Head of caudate nucleus (tissue), 42 donors: ENCODE results near the gene GARIN3.
"Not testable (repeated sequence)": the region's sequence is repeated elsewhere in the genome, so short reads cannot be mapped to it uniquely, and the experiment has no call there.

Experiments
- DNase-seq, 42 donors: peaks; one replicate each; pipeline versions ENCODE4 v3.0.0 to v3.0.0-alpha.2; 2020 to 2021; ENCODE audit warnings: mixed read lengths in 7 of 42
- intact Hi-C: fragments of 100-400 bp; cut with DNase I; formaldehyde crosslinking; loops from one replicate; pipeline ENCODE4 v1.15.0; 2022

GARIN3 gene

DNA sequence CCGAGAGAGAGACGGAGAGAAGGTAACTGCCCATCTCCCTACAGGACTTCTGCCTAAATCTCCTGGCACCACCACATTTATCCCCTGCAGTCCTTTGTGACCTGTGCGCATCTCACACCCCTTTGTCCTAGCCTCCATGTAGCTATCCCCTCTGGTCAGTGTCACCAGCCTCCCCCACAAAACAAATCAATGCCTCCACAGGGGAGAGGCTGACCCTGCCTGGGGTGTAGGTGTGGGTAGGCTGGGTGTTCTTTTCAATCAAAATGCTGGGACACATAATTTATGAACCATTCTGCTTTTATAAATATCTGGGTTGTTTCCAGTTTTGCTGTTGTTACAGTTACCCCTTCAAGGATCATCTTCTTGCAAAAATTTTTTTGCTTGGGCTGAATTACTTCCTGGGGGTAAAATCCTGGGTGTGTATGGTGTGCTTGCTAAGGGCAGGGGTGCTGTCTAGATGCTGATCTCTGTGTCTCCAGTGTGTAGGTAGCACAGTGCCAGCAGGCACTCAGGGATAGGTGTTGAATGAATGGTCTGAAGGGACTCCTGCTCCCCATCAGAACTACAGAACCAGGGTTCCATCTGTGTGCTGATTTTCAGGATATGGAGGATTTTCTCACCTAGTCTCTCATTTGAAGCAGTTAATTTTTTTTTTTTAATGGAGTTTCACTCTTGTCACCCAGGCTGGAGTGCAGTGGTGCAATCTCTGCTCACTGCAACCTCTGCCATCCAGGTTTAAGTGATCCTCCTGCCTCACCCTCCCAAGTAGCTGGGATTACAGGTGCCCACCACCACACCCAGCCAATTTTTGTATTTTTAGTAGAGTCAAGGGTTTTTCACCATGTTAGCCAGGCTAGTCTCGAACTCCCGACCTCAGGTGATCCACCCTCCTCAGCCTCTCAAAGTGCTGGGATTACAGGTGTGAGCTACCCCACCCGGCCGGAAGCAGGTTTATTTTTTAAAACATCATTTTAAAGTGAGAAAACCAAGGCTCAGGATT, at the start of gene GARIN3:
TSS of gene GARIN3 (minus strand) at position 51 of the 1,000 bp plus-strand sequence. CDS start 96 bp downstream, outside the sequence.
- intact Hi-C loops = no loop called here
- peak in 1 of 42 donors; percentile 9 for DNase-seq

DNA sequence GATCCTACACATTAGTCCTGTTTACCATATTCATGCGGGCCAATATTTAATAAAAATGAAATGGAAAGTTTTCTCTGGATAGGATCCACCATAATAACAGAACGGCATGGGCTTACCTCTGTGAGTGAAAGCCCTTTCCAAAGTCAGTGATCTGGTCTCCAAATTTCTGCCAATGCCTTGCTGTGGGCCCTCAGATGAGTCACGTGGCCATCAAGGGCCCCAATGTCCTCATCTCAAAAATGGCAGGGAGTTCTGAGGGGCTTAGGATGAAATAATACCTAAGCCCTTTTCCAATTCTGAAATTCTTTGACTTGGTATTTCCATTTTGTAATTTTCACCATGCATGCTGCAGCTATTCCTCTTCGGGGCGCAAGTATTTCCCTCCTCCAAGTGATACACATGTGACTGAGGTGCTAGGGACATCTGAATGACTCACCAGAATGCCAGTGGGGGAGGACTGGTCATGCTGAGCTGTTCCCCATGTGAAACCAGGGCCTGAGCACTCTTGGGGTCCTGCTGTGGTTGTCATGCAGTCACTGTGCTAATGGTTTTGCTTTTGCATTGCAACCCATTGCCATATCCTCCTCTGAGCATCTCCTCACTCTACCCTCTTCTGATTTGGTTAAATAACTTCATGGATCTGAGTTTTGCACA, 49.6 kb upstream of the GARIN3 start:
- intact Hi-C loops = no loop called here
- DNase-seq = peak in 1 of 42 donors; percentile 32

GRCh38 chr5:157214861-157215513, 48.9 kb upstream of the GARIN3 start:
- DNase-seq = no peak
- intact Hi-C loops = no loop called here

DNA sequence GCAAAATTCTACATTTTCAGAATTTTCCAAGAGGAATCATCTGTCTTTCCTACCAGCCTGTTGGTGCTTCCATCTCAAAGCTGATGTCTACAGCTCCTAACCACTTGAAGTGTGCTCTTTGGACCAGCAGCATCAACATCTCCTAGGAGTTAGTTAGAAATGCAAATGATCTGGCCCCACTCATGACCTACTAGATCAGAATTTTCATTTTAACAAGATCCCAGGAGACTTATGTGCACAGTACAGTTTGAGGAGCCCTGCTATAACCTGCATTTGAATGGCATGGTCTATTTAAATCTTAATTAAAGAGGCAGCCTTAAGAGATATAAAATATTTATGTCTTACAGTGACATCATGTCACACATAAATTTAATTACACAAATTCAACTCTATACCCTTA, 48.4 kb upstream of the GARIN3 start:
- intact Hi-C loops = no loop called here
- DNase-seq = peak in 1 of 42 donors; percentile 19

- DNase-seq = no peak
- intact Hi-C loops = no loop called here
Measured at GRCh38 chr5:157213527-157214243, 47.6 kb upstream of the GARIN3 start.

DNA sequence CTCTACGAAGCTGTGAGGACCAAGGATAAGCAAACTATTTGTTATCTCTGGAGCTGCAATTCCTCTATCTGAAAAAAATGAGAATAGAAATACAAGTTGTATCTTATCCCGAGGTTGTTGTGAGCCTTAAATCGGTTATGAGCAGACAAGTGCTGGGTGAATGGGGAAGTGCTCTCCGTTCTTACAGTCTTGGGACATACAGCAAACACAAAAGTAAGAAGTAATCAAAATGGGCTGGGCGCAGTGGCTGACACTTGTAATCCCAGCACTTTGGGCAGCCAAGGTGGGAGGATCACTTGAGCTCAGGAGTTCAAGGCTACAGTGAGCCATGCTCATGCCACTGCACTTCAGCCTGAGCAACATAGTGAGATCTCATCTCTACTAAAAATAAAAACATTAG, 46.2 kb upstream of the GARIN3 start:
- intact Hi-C loops = no loop called here

GRCh38 chr5:157210652-157211051, 44.6 kb upstream of the GARIN3 start:
- DNase-seq, intact Hi-C loops: not testable (repeated sequence)

More for the DNA sequence above, 46.2 kb upstream of the GARIN3 start:
- peak in 1 of 42 donors; percentile 25 for DNase-seq

GRCh38 chr5:157205708-157206107, 39.6 kb upstream of the GARIN3 start:
- intact Hi-C loops = no loop called here
- DNase-seq = no peak

GRCh38 chr5:157204765-157205164, 38.7 kb upstream of the GARIN3 start:
- peak in 1 of 42 donors; percentile 24 for DNase-seq
- intact Hi-C loops = no loop called here

DNA sequence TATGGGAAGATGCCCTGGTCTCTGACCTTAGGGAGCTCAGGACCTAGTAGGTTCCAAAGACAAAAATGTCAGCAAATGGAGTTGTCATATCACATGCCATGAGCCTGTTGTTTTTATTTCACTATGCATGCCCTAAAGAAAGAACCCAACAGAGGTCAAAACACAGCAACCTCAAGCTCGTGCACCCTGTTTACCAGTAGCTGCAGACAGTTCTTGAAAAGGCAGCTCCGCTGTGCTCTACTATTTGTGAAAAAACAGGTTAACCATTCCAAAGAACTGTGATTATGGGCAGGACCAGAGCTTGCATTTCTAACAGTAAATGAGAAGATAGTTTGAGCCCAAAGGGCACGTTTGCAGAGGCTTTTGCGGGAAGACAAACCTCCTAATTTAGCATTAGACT, 37.4 kb upstream of the GARIN3 start:
- intact Hi-C loops = no loop called here
- no peak for DNase-seq

- no peak for DNase-seq
- intact Hi-C loops = no loop called here
Measured at GRCh38 chr5:157201857-157202256, 35.8 kb upstream of the GARIN3 start.

- intact Hi-C loops = no loop called here
- peak in 1 of 42 donors; percentile 29 for DNase-seq
Measured at GRCh38 chr5:157198277-157198986, 32.4 kb upstream of the GARIN3 start.

DNA sequence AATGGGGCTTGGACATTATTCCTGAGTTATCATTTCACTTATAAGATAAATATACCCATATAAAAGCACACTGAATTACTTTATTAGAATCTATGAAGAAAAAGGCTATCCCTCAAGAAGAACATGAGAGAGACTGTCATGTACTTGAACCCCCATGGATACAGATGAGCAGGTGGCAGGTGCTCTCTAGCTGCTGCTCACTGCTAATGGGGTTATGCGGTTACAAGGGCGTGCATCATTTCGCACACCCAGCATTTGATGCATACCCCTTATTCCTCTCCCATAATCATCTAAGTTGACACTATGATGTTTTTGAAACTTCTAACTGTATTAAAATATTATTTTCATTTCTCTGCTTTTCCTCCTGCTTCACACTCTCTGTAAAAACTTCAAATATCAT, 31.0 kb upstream of the GARIN3 start:
- peak in 1 of 42 donors; percentile 17 for DNase-seq
- intact Hi-C loops = no loop called here

DNA sequence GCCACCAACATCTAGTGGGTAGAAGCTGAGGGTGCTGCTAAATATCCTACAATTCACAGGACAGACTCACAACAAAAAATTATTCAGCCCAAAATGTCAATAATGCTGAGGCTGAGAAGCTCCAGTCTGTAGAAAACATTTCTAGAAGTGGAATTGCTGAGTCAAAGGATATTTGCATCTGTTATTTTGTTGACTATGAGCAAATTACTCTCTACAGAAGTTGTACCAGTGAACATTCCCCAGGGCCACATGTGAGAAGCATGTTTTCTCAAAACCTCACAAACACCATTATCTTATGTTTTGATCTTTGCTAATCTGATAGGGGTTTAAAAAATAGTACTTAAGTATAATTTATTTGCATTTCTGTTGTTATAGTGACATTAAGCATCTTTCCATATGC, 30.0 kb upstream of the GARIN3 start:
- intact Hi-C loops = no loop called here
- DNase-seq = no peak

GRCh38 chr5:157193699-157194424, 27.8 kb upstream of the GARIN3 start:
- no peak for DNase-seq
- intact Hi-C loops = no loop called here

GRCh38 chr5:157189223-157189622, 23.2 kb upstream of the GARIN3 start:
- DNase-seq = no peak
- intact Hi-C loops = no loop called here

- intact Hi-C loops = no loop called here
- DNase-seq = no peak
Measured at GRCh38 chr5:157188270-157188669, 22.2 kb upstream of the GARIN3 start.
